ENCODE measurements around the gene BIVM.
"Not testable (repeated sequence)": the region's sequence is repeated elsewhere in the genome, so short reads cannot be mapped to it uniquely, and the experiment has no call there.

BIVM gene

GRCh38 chr13:102798581-102799425, at the start of gene BIVM, which contains the start of gene POGLUT2:
Gene BIVM, plus strand, starts transcription at chr13:102799119. Its CDS starts 8,149 bp downstream, at chr13:102807268.
Gene POGLUT2, minus strand, starts transcription at chr13:102798976. Its CDS starts 306 bp downstream, at chr13:102798670.
- peak in 1 of 2 donors; percentile 36 for DNase-seq

GRCh38 chr13:102751886-102752285, 47.0 kb upstream of the BIVM start:
- no peak for DNase-seq

GRCh38 chr13:102757006-102757405, 41.9 kb upstream of the BIVM start:
- DNase-seq: no peak

GRCh38 chr13:102758842-102759241, 40.1 kb upstream of the BIVM start:
- no peak for DNase-seq

GRCh38 chr13:102761071-102761470, 37.8 kb upstream of the BIVM start:
- DNase-seq: no peak

- DNase-seq: no peak
Observed at GRCh38 chr13:102763741-102764140, 35.2 kb upstream of the BIVM start.

- DNase-seq: no peak
Observed at GRCh38 chr13:102768909-102769308, 30.0 kb upstream of the BIVM start.

GRCh38 chr13:102769679-102770078, 29.2 kb upstream of the BIVM start:
- no peak for DNase-seq

- DNase-seq: no peak
Observed at GRCh38 chr13:102770435-102770834, 28.5 kb upstream of the BIVM start.

- DNase-seq: no peak
Observed at GRCh38 chr13:102771298-102772041, 27.4 kb upstream of the BIVM start.

GRCh38 chr13:102772042-102772425, 26.9 kb upstream of the BIVM start:
- no peak for DNase-seq

GRCh38 chr13:102773441-102774213, 25.3 kb upstream of the BIVM start, which contains the start of gene TEX30:
Gene TEX30, minus strand, starts transcription at chr13:102773786. Its CDS starts 3,760 bp downstream, at chr13:102770026.
- peak; percentile 50 to 71 for DNase-seq

GRCh38 chr13:102774214-102774568, 24.7 kb upstream of the BIVM start:
- DNase-seq: no peak

- DNase-seq: no peak
Observed at GRCh38 chr13:102774591-102775520, 24.1 kb upstream of the BIVM start.

GRCh38 chr13:102776271-102776670, 22.6 kb upstream of the BIVM start:
- DNase-seq: no peak

- no peak for DNase-seq
Observed at GRCh38 chr13:102777736-102778135, 21.2 kb upstream of the BIVM start.

- peak in 1 of 2 donors; percentile 13 for DNase-seq
Observed at GRCh38 chr13:102779436-102780159, 19.3 kb upstream of the BIVM start.

- DNase-seq: not testable (repeated sequence)
Observed at GRCh38 chr13:102780656-102781055, 18.3 kb upstream of the BIVM start.

GRCh38 chr13:102781591-102781990, 17.3 kb upstream of the BIVM start:
- no peak for DNase-seq

GRCh38 chr13:102784483-102784882, 14.4 kb upstream of the BIVM start:
- DNase-seq: no peak

- DNase-seq: no peak
Observed at GRCh38 chr13:102788683-102789082, 10.2 kb upstream of the BIVM start.
